Gastrocnemius medialis (tissue), 4 donors: Measurements from ENCODE around the gene CHD8.

ENCODE experiments used
- CTCF ChIP-seq, 5 experiments: fragments of 450-650 bp in 3 of 5; fragments of 200-600 bp in 2 of 5; sonication (generic) in 2 of 5; IDR thresholded peaks in 4 of 5; conservative IDR thresholded peaks in 1 of 5; 1 replicate in 4 of 5; 2 replicates in 1 of 5; pipeline ENCODE4 v1.5.1; 2016 to 2019; ENCODE audit warnings: antibody characterized with exemption in 5 of 5, mild to moderate bottlenecking in 3 of 5, moderate library complexity in 3 of 5
- POLR2A ChIP-seq, 2 donors: fragments of 450-650 bp; IDR thresholded peaks; one replicate each; pipeline ENCODE4 v1.6.1; 2017; ENCODE audit warnings: antibody characterized with exemption in 2 of 2, mild to moderate bottlenecking in 2 of 2, moderate library complexity in 2 of 2

- TF ChIP-seq CTCF (IDR thresholded peaks at IDR 0.05 in 4 of 5, conservative IDR thresholded peaks at IDR 0.05 in 1 of 5), result no peak
- TF ChIP-seq POLR2A (IDR thresholded peaks at IDR 0.05), result no peak
Measured at GRCh38 chr14:21496453-21496852, 40.5 kb upstream of the CHD8 start.
